NCI-H524 (cell line): ENCODE measurements around the gene CYSRT1.
"Not testable (repeated sequence)": the region's sequence is repeated elsewhere in the genome, so short reads cannot be mapped to it uniquely, and the experiment has no call there.

Source experiments
- DNase-seq, 2 experiments: peaks; one replicate each; lab custom pipeline; 2025; lab: John Stamatoyannopoulos, UW

CYSRT1 gene

DNA sequence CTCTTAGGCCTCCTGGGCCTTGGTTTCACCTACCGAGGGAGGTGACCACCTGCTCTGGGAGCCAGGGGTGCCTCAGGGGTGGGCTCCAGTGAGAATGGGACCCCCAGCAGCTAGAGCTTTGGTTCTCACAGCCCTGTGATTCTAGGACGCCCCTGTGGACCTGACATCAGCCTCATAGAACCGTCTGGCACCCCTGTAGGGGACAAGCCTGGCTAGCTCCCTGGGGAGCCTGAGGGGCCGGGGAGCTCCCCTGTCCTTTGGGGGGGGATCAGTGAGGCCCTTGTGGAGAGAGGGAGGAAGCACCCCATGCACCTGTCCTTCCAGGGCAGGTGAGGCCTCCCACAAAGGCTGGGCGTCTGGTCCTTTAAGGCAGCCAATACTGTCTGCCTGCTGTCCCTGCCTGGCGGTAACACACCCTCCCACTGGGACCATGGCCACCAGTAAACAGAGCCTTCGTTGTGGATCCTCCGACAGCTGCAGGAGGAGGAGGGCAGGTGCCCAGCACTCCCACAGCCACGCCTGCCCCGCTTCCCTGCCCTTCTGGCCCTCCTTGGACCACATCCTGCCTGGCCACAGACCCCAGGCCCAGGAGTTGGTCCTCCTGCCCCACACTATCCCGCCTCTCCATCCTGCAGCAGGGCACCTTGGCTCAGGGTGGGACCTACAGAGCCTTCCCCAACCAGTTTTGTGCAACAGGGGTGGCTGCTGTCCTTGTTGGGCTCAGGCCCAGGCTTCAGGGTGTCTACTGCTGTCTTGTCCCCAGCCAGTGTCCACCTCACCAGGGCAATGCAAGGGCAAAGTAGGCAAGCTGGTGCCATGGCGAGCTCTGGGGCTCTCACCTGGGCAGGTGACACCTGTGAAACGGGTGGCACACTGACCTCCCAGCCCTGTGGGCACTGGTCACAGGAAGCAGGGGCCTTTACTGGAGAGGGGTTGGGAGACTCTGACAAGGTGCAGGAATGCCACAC lies 13.1 kb downstream of the CYSRT1 start:
- peak in 1 of 2 experiments; percentile 51 for DNase-seq

DNA sequence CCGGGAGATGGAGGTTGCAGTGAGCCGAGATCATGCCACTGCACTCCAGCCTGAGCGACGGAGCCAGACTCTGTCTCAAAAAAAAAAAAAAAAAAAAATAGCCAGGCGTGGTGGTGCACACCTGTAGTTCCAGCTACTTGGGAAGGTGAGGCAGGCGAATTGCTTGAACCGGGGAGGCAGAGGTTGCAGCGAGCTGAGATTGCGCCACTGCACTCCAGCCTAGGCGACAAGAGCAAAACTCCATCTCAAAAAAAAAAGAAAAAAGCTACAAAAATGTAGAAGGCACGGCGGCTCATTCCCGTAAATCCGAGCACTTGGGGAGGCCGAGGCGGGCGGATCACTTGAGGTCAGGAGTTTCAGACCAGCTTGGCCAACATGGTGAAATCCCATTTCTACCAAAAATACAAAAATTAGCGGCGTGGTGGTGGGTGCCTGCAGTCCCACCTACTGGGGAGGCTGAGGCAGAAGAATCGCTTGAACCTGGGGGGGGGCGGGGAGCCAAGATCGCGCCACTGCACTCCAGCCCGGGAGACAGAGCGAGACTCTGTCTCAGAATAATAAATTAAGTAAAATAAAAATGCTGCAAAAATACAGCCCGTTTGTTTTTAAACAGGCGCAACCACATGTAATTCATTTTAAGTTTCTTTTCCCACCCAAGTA lies 14.7 kb downstream of the CYSRT1 start:
- DNase-seq, result not testable (repeated sequence)

DNA sequence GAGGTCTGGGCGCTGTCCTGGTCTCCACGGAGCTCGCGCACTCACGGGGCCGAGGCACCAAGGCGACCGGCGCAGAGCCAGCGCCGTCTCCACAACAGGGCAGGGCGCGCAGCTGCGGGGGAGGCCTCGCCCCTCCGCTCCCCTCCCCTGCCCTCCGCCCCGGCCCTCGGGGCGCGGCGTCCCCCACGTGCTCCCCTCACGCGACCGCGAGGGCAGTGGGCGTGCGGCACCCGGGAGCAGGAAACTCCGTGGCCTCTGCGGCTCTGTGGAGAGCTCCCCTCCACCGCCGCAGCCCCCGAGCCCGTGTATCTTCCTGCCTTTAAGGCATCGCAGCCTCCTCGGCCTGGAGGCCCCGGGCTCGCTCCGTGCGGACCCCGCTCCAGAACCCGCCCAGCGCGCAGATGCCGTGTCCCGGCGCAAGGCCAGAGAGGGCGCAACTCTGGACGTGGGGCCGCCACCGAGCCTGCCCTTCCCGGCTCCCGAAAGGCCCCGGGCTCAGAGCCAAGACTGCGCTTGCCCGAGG lies 15.4 kb downstream of the CYSRT1 start:
- DNase-seq, result peak; percentile 45 to 79

DNA sequence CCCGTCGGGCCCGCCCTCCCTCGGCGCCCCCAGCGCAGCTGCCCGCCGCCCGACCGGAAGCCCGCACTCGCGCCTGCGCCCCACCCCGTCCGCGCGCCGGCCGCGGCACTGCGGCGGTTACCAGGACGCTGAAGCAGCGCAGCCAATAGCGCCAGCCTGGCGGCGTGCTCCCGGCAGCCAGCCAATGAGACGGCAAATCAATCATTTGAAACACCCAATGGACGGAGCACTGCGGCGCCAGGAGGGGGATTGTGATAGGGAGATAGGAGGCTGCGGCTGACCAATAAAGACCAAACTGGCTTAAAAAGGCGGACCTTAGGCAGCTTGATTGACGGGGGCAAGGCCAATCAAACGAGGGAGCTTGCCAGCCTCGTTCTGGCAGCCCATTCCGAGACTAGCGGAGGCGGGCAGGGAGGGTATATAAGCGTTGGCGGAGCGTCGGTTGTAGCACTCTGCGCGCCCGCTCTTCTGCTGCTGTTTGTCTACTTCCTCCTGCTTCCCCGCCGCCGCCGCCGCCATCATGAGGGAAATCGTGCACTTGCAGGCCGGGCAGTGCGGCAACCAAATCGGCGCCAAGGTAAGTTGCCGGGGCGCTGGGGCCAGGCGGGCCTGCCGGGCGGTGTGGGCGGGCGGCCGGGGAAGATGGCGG lies 16.0 kb downstream of the CYSRT1 start, which contains the start of gene TUBB4B:
TUBB4B (plus strand) TSS at position 447 of the 649 bp plus-strand sequence; CDS start at position 521, 74 bp downstream.
- DNase-seq, result peak; percentile 100

DNA sequence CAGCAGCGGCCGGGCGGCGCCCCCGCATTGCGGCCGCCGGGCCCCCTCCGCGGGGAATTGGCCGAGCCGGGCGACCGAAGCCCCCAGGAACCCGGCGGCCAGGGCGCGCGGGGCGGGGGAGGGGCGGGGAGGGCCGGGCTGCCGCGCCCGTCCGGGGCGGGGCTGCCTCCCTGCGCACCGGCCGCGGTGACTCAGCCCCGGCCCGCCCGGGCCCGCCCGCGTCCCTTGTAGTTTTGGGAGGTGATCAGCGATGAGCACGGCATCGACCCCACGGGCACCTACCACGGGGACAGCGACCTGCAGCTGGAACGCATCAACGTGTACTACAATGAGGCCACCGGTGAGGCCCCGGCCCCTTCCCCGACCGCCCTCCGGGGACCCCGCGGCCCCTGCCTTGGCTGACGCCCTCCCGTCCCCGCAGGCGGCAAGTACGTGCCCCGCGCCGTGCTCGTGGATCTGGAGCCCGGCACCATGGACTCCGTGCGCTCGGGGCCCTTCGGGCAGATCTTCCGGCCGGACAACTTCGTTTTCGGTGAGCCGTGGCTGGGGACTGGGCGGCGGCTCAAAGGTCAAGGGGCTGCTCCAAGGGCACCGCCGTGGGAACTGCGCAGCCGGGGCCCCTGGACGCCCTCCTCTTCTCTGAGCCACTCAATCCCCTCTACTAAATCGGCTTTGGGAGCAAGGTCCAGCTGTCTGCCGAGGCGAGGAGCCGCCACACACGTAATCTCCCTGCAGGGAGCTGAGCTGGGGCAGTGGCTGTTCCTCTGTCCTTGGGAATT lies 16.7 kb downstream of the CYSRT1 start:
- DNase-seq, result peak; percentile 55 to 82

DNA sequence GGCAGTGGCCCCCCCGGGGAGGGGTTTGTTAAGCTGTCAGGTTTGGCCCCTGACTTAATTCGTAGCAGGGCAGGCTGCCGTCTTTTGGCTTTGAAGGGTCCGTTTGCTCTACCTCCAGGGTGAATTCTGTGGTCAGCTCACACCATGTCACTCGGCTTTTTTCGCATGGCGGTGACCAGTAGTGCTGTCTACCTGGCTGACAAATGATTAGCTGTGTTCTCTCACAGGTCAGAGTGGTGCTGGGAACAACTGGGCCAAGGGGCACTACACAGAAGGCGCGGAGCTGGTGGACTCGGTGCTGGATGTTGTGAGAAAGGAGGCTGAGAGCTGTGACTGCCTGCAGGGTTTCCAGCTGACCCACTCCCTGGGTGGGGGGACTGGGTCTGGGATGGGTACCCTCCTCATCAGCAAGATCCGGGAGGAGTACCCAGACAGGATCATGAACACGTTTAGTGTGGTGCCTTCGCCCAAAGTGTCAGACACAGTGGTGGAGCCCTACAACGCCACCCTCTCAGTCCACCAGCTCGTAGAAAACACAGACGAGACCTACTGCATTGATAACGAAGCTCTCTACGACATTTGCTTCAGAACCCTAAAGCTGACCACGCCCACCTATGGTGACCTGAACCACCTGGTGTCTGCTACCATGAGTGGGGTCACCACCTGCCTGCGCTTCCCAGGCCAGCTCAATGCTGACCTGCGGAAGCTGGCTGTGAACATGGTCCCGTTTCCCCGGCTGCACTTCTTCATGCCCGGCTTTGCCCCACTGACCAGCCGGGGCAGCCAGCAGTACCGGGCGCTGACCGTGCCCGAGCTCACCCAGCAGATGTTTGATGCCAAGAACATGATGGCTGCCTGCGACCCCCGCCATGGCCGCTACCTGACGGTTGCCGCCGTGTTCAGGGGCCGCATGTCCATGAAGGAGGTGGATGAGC lies 17.6 kb downstream of the CYSRT1 start:
- DNase-seq, result no peak

DNA sequence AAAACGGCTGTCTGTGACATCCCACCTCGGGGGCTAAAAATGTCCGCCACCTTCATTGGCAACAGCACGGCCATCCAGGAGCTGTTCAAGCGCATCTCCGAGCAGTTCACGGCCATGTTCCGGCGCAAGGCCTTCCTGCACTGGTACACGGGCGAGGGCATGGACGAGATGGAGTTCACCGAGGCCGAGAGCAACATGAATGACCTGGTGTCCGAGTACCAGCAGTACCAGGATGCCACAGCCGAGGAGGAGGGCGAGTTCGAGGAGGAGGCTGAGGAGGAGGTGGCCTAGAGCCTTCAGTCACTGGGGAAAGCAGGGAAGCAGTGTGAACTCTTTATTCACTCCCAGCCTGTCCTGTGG lies 18.3 kb downstream of the CYSRT1 start:
- not testable (repeated sequence) for DNase-seq

DNA sequence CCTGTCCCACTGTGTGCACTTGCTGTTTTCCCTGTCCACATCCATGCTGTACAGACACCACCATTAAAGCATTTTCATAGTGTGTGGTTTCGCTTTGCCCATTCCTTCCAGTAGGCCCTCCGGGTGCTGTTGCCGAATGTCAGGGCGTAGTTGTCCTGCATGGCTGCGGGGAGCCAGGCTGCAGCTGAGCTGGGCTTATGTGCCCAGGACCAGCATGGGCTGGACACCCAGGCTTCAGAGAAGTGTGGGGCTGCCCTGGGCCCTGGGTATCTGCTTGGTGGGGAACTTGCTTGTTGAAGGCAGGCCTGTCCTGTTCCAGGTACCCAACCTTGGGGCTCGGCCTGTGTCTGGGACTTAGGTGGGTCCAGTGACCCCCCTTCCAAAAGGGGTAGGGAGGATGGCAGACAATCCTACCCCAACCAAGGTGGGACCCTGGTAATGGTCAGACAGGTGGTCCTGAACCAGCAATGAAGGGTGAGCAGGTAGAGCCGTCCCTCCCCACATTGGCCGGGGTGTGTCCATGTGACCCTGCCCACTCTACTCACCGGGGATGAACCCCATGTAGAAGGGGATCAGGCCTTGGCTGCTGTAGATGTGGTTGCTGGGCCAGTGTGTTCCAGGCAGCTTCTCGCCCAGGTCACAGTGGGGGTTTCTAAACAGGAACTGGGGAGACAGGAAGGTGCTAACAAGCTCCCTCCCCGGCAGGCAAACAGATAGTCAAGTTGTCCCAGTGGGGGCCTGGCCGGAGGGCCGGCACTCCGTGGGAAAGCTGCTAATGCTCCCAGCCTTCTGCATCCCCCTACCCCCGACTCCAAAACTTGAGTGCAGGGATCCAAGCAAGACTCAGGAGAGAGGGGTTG lies 18.9 kb downstream of the CYSRT1 start:
- no peak for DNase-seq

DNA sequence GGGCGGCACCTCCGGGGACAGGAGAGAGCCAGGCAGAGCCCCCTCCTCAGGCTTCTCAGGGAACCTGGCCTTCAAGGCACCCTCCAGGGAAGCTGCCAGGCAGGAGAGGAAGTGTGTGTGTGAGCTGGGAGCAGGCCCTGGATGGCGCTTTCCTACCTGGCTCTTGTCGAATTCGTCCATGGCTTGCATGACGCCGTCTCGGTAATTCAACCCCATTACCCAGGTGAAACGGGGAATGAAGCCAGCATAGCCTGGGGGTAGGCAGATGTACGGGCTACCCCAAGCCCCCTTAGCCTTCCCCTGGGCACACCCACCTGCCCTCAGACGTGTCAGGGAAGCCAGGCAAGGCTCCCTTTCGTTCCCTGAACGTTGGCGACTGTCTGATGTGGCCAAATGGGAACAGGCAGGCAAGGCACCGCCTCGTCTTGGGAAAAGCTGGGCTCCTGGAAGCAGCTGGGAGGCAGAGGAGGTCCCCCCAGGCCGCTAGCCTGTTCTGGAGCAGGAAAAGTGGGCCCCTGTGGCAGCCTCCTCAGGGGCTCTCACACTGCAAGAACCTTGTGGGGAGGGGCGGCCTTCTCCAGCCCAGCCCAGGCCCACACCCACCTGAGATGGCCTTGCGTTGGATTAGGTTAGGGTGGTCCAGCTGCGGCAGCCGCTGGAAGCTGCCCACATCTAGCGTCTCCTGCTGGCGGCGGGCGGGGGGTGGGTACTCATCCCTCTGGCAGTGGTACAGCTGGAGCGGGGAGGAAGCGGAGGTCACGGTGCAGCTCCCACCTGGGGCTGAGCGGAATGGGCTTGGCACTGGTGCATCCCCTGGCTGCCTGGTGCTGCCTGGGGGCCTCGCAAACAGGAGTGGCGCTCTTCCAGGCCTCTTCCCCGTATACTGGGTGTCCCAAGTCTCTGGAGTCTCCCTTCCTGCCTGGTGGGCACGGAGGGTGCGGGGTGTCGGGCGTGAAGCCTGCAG lies 19.8 kb downstream of the CYSRT1 start:
- DNase-seq, result no peak

DNA sequence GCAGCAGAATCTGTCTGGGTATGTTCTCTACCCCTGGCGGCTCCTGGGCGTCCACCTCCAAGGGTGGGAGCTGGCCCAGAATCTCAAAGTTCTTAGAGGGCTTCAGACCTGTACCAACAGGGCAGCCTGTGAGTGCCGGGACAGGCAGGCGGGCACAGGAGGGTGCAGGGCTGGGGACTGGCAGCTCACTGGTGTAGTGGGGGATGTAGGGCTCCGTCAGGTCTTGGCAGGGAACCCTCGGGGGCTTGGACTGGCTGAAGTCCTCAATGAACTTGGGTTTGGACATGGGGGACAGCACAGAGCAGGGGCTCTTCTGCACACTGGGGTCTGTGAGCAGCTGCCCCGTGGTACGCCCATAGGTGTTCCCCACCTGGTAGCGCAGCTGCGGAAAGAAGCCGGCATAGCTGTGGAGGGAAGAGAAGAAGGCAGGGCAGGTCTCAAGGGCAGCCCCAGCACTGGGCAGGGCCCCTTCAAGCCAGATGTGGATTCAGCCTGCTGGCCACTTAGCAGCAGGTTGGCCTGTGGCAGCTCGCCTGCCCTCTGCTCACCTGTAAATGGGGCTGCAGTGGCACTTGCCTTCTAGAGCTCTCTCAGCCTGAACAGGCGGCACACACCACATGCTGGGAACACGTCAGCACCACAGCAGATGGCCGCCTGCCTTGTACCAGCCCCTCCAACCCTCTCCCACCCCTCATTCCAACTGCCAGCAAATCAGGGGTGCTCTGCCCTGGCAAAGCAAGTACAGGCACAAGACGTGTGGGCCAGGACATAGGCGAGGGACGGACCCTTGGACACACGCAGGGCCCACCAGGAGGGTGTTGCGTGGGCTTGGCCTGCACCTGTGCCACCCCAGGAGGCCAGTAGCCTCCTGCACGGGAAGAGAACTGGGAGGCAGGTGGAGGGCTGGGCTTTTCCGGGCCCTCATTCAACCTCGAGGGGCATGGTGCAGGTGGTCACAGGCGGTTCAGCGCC lies 20.8 kb downstream of the CYSRT1 start:
- peak; percentile 69 to 88 for DNase-seq

DNA sequence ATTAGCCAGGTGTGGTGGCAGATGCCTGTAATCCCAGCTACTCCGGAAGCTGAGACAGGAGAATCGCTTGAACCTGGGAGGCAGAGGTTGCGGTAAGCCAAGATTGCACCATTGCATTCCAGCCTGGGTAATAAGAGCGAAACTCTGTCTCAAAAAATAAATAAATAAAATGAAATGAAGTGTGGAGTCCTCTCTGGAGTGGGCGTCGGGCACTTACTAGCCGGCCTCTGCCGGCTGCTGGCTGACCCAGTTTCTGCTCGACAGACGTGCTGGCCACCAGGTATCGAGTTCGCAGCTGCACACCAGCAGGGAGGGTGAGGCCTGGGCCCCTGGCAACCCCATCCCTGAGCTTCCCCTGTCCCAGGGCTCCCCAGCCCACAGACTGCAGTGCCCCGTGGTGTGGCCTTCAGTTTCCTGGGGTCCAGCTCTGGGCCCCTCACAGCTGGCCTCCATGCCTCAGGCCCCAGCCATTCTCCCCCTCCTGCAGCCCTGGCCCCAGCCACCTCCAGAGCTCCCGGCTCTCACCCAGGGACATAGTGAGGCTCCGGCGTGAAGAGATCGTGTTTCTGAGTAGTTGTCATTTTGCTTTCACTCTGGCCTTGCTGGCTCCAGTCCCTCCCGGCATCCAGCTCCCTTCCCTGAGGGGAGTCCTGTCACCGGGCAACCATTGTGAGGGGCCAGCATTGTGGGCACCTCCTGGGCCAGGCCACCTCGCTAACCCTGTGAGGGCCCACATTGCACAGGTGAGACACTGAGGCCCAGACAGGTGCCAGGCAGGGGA lies 22.4 kb downstream of the CYSRT1 start:
- no peak for DNase-seq

DNA sequence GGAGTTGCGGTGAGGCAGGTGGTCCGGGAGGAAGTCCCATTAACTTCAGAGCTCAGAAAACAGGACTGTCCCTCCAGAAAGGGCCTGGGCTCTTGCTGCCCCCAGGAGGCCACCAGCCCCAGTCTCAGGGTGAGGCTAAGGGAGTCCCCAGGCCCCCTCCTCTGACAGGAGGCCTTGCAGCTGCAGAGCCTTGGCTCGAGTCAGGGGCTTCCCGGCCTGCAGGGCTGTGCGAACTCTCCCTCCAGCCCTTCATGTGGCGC lies 22.9 kb downstream of the CYSRT1 start:
- no peak for DNase-seq

DNA sequence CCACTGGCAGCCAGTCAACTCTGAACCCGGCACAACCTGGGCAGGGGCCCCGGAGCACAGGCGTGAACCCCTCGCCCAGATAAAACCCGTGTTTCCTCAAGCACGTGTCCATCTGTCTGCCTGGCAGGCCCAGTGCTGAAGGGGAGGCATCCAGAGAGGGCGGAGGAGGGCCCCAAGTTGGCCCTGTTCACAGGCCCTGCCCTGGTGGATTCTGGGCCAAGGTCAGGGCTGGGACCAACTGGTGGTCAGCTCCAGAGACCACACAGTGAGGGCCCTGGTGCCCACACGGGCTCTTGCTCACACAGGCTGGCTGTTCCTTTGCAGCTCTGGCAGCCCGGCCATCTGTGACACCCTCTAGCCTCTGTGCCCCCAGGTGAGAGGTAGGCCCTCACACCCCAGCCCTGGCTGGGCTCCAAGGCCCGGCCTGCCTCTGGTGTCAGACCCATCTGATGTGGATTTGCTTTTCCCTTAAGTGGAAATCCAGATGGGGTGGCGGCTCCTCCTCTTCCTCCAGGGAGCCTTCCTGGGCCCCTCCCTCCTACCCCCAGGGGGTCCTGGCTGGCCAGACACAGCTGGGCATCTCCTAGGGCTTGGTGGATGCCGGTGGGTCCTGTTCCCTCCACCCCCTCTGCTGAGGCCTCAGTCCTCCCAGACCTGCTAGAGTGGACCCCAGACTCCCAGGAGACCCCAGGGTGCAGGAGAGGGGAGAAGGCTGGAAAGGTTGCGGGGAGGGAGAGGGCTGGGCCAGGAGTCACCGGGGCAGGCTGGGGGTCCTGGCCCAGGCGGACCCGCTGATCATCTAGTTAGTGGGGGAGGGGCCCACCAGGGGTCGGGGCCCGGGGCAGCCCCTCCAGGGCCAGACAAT lies 25.6 kb downstream of the CYSRT1 start:
- peak; percentile 63 to 79 for DNase-seq

DNA sequence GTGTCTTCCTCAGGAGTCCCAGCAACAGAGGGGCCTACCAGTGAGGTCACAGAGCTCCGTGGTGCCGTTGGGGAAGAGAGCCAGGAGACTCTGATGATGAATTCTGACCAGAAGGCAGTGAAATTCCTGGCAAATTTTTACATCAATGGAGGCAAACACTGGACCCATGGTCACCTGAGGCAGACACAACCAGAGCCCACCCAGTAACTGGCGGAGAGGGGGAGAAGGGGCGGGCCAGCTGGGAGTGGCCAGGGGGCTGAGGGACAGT lies 26.2 kb downstream of the CYSRT1 start, which contains the start of gene STPG3:
STPG3 (plus strand) TSS at position 93 of the 268 bp plus-strand sequence; CDS start at position 94, 1 bp downstream.
- no peak for DNase-seq

DNA sequence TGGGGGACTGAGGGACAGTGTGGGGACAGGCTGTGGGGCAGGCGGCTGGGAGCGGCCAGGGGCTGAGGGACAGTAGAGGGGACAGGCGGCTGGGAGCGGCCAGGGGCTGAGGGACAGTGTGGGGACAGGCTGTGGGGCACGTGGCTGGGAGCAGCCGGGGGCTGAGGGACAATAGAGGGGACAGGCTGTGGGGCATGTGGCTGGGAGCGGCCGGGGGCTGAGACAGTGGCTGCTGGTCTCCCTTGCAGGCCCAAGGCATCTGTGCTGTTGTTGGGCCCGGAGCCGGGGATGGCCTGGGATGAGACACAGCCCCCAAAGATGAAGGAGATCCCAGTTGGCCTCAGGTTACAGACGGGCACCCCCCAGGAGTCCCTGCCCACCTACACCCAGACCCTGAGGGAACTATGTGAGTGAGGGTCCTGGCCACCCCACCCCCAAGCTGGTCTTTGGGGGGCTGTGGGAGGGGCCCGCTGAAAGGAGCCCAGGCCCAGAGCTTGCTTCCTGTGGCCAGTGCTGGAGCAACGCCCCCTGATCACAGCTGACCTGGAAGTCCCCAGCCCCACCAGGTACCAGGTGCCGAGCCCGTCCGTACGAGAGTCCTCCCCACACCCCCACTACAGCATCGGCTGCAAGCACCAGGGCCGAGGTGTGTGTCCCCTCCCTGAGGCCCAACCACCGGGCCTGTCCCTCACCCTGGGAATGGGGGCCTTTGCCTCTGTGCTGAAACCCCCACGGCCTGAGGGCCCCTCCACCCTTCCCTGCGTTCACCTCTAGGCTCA lies 26.7 kb downstream of the CYSRT1 start:
- DNase-seq, result no peak
